ENCODE results near the gene WAPL.

- no peak for TF ChIP-seq CTCF (IDR thresholded peaks at IDR 0.05)
- TF ChIP-seq POLR2AphosphoS5 (IDR thresholded peaks at IDR 0.05): no peak
These were observed 128.9 kb downstream of the WAPL start for GRCh38 chr10:86392723-86393094.

Measured in breast epithelium (tissue), 3 donors.